Measurements from ENCODE around the gene PCDHAC1.

The PCDHAC1 gene

DNA sequence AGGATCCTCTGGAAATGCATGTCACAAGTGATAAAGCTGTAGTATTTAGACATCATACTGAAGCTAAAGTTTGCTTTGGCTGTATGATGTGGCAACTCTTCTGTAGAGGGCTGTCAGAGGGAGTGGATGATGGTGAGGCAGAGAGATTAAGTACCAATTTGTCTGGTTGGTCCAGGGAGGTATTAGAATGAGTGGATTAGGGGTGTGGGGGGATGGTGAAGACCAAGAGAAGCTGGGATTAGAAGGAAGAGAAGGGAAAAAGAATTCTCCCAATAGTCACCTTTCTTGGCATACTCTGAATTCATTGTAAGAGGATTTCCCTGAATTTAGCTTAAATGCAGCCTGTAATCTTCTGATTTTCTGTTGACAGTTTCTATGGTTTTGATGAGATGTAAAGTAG lies 43.8 kb downstream of the PCDHAC1 start:
- DNase-seq: no peak

- DNase-seq: no peak
Measured at GRCh38 chr5:140973550-140973949, 47.5 kb downstream of the PCDHAC1 start.

- no peak for DNase-seq
Measured at GRCh38 chr5:140977003-140977402, 50.9 kb downstream of the PCDHAC1 start.

GRCh38 chr5:140978260-140978659 lies 52.2 kb downstream of the PCDHAC1 start:
- DNase-seq: no peak

DNA sequence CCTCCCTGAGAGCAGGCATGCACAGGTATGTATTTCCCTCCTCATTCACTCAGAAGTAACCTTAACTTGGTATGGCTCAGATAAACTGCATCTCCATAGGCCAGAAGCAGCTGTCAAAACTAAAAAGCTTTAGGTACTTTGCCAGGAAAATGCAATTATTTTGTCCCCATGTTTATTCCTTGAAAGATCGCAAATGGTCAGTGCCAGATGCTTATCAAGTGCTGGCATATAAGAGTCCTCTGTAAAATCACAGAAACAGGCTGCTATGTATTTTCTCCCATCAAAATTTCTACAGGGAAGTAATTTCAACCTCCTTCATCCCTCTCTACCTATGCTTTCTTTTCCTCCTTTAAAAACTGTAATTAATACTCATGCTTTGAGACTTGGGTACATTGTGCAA lies 52.9 kb downstream of the PCDHAC1 start:
- DNase-seq: no peak

All from hematopoietic multipotent progenitor cell treated with erythropoietin and hydrocortisone succinate and interleukin-3 and kit ligand, for 8 days (in vitro differentiated cells).